ENCODE measurements around the gene C6orf62.
"Not testable (repeated sequence)": the region's sequence is repeated elsewhere in the genome, so short reads cannot be mapped to it uniquely, and the experiment has no call there.

C6orf62 gene

GRCh38 chr6:24719125-24719971, at the start of gene C6orf62:
TSS of gene C6orf62 (minus strand) at chr6:24719154. CDS start at chr6:24718668, 486 bp downstream.
- DNase-seq, result peak; percentile 45 to 50

GRCh38 chr6:24768361-24768760, 49.4 kb upstream of the C6orf62 start:
- DNase-seq, result no peak

DNA sequence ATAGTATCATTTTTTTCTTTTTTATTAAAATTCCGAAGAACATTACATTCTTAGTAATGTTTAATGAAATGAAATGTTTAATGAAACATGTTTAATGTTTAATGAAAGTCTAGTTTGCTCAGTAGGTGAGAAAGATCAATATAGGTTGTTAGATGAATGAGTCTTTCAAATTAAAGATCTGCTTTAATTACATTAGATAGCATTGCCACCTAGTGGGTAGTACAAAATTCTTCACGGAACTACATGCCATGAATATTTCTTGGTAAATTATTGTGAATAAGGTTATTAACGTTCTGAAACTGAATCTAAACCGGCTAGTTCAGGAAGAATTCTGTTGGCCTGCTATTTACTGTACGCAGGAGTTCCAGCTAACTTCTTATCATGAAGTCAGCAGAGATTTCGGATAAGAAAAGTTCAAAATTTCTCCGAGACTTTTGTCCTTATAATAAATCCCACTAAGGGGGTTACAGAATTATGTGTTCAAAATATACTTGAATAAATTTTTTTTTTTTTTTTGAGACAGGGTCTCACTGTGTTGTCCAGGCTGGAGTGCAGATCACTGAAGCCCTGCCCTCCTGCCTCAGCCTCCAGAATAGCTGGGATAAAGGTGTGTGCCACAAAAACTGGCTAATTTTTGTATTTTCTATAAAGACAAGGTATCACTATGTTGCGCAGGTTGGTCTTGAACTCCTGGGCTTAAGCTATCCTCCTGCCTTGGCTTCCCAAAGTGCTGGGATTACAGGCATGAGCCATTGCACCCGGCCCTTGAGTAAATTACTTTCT, 47.9 kb upstream of the C6orf62 start:
- DNase-seq, result no peak

DNA sequence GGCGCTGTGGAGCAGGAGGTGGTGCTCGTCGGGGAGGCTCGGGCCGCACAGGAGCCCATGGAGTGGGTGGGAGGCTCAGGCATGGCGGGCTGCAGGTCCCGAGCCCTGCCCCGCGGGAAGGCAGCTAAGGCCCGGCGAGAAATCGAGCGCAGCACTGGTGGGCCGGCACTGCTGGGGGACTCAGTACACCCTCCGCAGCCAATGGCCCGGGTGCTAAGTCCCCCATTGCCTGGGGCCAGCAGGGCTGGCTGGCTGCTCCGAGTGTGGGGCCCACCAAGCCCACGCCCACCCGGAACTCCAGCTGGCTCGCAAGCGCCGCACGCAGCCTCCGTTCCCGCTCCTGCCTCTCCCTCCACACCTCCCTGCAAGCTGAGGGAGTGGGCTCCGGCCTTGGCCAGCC, 47.0 kb upstream of the C6orf62 start:
- DNase-seq, result not testable (repeated sequence)

DNA sequence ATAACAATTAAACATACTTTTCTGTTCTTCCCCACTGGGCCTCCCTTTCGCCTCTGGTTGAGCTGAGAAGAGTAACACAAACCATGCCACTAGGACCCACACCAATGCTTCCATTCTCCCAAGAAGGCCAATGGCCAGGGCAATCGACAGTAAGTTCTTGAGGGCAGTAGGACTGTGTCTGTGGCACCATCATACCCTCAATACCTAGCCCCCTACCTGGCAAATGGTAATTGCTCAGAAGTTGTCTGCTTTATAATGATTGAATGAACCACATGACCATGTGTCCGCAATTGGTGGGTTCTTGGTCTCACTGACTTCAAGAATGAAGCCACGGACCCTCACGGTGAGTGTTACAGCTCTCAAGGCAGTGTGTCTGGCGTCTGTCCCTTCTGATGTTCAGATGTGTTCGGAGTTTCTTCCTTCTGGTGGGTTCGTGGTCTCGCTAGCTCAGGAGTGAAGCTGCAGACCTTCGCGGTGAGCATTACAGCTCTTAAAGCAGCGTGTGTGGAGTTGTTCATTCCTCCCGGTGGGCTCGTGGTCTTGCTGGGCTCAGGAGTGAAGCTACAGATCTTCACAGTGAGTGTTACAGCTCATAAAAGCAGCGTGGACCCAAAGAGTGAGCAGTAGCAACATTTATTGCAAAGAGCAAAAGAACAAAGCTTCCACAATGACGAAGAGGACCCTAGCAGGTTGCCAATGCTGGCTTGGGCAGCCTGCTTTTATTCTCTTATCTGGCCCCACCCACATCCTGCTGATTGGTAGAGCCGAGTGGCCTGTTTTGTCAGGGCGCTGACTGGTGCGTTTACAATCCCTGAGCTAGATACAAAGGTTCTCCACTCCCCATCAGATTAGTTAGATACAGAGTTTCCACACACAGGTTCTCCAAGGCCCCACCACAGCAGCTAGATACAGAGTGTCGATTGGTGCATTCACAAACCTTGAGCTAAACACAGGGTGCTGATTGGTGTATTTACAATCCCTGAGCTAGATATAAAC, 46.2 kb upstream of the C6orf62 start:
- DNase-seq, result not testable (repeated sequence)

- no peak for DNase-seq
Measured at GRCh38 chr6:24763578-24763977, 44.6 kb upstream of the C6orf62 start.

DNA sequence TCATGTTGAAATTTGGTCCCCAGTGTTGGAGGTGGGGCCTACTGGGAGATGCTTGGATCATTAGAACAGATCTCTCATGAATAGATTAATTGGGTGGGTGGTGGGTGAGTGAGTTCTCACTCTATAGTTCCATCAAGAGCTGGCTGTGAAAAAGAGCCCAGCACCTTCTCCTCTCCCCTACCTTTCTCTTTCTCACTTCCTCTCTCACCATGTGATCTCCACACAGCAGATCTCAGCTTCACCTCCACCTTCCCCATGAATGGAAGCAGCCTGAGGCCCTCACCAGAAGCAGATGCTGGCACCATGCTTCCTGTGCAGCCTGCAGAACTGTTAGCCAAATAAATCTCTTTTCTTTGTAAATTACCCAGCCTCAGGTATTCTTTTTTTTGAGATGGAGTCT, 42.9 kb upstream of the C6orf62 start:
- DNase-seq, result no peak

DNA sequence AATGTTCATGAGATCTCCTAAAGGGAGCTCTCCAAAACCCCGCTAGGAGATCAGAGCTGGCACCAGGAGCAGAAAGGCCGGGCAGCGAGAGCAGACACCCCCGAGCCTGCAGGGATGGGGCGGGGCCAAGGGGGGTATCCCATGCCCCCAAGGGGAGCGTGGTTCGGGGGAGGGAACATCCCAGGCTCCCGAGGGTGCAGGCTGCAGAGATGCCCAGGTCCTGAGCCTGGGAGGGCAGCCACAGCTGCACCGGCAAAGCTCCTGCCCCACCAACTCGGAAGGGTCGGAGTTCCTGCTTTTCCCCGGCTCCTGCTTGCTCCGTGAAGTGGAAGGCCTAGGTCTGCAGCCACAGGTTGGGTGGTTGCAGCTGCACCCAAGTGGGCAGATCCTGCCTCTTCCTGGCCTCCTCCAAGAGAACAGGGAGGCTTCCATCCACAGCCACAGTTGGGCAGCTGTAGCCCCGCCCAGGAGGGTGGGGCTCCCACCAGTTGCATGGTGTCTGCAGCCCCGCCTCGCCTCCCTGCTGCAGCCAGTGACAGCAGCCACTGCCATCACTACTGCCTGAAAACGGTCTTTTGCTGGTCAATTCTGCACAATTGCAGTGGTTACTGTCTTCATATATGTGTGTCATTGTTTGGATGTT, 42.4 kb upstream of the C6orf62 start:
- DNase-seq, result no peak

DNA sequence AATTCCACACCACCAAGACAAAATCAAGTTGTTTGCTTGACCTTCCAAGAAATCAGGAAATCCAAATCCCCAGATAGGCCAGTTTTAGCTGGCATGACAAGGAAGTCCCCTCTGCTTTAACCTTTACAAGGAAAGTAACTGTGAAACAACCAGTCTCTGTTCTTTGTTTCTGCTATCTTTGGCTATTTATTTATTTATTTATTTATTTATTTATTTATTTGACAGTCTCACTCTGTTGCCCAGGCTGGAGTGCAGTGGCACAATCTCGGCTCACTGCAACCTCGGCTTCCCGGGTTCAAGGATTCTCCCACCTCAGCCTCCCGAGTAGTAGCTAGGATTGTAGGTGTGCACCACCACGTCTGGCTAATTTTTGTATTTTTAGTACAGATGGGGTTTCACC, 41.3 kb upstream of the C6orf62 start:
- DNase-seq, result no peak

DNA sequence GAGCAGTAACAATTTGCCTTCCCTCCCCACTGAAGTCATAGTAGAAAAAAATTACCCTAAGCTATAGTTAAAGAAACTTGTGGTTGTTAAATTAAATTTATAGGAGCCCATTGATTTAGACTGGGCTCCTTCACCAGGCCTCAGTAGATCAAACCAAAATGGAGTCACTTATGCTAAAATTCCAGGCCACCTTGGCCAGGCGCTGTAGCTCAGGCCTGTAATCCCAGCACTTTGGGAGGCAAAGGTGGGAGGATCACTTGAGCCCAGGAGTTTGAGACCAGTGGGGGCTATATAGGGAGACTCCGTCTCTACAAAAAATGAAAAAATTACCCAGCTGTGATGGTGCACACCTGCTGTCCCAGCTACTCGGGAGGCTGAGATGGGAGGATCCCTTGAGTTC, 40.8 kb upstream of the C6orf62 start:
- no peak for DNase-seq

- DNase-seq, result no peak
Measured at GRCh38 chr6:24757611-24758010, 38.7 kb upstream of the C6orf62 start.

GRCh38 chr6:24755279-24755678, 36.3 kb upstream of the C6orf62 start:
- DNase-seq, result no peak

- DNase-seq, result not testable (repeated sequence)
Measured at GRCh38 chr6:24754378-24754777, 35.4 kb upstream of the C6orf62 start.

DNA sequence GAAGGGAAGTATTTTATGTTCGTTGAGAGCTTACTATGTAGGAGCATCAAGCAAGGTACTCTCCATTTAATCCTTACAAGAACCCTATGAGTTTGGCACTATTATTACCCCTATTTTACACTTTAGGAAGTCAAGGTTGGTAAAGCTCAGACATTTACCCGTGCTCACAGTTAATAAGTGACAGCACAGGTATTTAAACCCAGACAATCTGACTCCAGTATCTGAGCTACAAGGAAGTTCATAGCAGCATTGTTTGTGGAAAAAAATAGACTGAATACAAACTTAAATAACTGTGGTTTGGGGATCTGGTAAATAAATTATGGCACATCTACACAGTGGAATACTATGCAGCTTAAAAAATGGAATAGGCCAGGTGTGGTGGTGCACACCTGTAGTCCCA, 34.6 kb upstream of the C6orf62 start:
- DNase-seq, result no peak

- no peak for DNase-seq
Measured at GRCh38 chr6:24752917-24753492, 34.1 kb upstream of the C6orf62 start.

GRCh38 chr6:24752503-24752902, 33.5 kb upstream of the C6orf62 start:
- no peak for DNase-seq

- DNase-seq, result not testable (repeated sequence)
Measured at GRCh38 chr6:24750878-24751277, 31.9 kb upstream of the C6orf62 start.

DNA sequence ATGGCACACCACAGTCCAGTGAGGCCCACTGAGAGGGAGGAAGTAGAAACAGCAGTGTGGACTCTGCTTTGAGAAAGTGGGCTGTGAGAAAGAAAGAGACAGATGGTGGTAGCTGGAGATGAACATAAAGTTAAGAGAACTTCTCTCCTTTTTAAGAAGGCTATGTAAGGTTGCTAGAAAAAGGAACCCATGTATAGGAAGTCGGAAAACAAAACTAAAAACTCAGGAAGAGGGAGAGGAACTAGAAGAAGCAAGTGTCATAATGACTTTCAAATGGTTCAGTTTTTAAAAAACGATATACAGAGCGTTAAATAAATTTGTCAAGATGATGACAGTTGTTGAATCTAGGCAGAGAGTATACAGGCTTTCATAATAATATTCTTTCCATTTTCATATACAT, 30.3 kb upstream of the C6orf62 start:
- DNase-seq, result no peak

DNA sequence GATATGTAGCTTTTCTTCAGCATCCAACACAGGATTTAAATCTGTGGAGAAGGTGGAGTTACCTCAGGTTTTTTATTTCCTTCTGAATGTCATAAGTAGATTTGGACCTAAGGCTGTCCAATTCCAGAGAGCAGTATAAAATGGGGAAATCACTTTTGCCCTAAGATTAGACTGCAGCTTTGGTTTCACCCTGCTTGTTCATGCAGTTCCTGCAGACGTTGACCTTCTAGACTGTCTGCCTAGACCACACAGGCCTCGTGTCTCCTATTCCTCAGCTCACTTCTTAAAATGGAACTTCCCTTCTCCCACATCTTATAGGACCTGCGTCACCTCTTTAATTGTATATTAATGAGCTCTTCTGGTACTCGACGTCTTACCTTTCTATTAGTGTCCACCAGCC, 26.0 kb upstream of the C6orf62 start:
- no peak for DNase-seq

DNA sequence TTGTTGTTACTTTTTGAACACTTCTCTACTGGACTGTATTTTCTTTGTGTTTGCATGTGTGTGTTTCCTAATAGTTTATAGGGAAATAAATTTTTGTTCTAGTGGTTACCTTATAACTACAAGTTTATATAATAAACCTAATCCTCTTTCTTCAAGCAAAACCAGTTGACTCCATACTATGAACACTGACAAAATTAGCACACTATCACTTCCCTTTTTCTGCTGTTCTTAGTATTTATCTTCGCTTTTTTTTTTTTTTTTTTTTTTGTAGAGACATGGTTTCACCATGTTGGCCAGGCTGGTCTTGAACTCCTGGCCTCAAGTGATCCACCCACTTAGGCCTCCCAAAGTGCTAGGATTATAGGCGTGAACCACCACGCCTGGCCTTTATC, 25.0 kb upstream of the C6orf62 start:
- no peak for DNase-seq

- DNase-seq, result peak; percentile 19 to 24
Measured at GRCh38 chr6:24743265-24743943, 24.4 kb upstream of the C6orf62 start.

All from stimulated activated CD4-positive, alpha-beta T cell treated with anti-CD3 and anti-CD28 coated beads, Interleukin-2, amount 100 ng/mL, for 48 hours (primary cell).